ENCODE data around the gene ADIPOR2.

The ADIPOR2 gene

GRCh38 chr12:1680804-1681492 is 9.9 kb upstream of the ADIPOR2 start:
- no peak for TF ChIP-seq GATA2 (IDR thresholded peaks at IDR 0.05; ENCODE audit: low read depth, low read length)
- TF ChIP-seq GATA3 (IDR thresholded peaks at IDR 0.05; ENCODE audit: low read depth, low read length), result no peak

GRCh38 chr12:1681493-1681807 is 9.4 kb upstream of the ADIPOR2 start:
- TF ChIP-seq GATA2 (IDR thresholded peaks at IDR 0.05; ENCODE audit: low read depth, low read length) (no peak), GATA3 (IDR thresholded peaks at IDR 0.05; ENCODE audit: low read depth, low read length) (no peak)

- TF ChIP-seq GATA3 (IDR thresholded peaks at IDR 0.05; ENCODE audit: low read depth, low read length) (no peak), GATA2 (IDR thresholded peaks at IDR 0.05; ENCODE audit: low read depth, low read length) (no peak)
These were observed 2.7 kb upstream of the ADIPOR2 start for GRCh38 chr12:1688086-1688710.

GRCh38 chr12:1691123-1692007 is 495 bp downstream of the ADIPOR2 start:
- TF ChIP-seq GATA3 (IDR thresholded peaks at IDR 0.05; ENCODE audit: low read depth, low read length), result no peak
- TF ChIP-seq GATA2 (IDR thresholded peaks at IDR 0.05; ENCODE audit: low read depth, low read length), result no peak

GRCh38 chr12:1692226-1692625 is 1.4 kb downstream of the ADIPOR2 start:
- TF ChIP-seq GATA2 (IDR thresholded peaks at IDR 0.05; ENCODE audit: low read depth, low read length), result no peak
- TF ChIP-seq GATA3 (IDR thresholded peaks at IDR 0.05; ENCODE audit: low read depth, low read length), result no peak

- TF ChIP-seq GATA3 (IDR thresholded peaks at IDR 0.05; ENCODE audit: low read depth, low read length), result no peak
- no peak for TF ChIP-seq GATA2 (IDR thresholded peaks at IDR 0.05; ENCODE audit: low read depth, low read length)
These were observed 2.2 kb downstream of the ADIPOR2 start for GRCh38 chr12:1692895-1693610.

GRCh38 chr12:1695886-1696670 is 5.2 kb downstream of the ADIPOR2 start:
- TF ChIP-seq GATA2 (IDR thresholded peaks at IDR 0.05; ENCODE audit: low read depth, low read length) (no peak), GATA3 (IDR thresholded peaks at IDR 0.05; ENCODE audit: low read depth, low read length) (no peak)

- TF ChIP-seq GATA3 (IDR thresholded peaks at IDR 0.05; ENCODE audit: low read depth, low read length), result no peak
- no peak for TF ChIP-seq GATA2 (IDR thresholded peaks at IDR 0.05; ENCODE audit: low read depth, low read length)
These were observed 5.9 kb downstream of the ADIPOR2 start for GRCh38 chr12:1696800-1697199.

GRCh38 chr12:1697271-1697670 is 6.4 kb downstream of the ADIPOR2 start:
- TF ChIP-seq GATA3 (IDR thresholded peaks at IDR 0.05; ENCODE audit: low read depth, low read length) (no peak), GATA2 (IDR thresholded peaks at IDR 0.05; ENCODE audit: low read depth, low read length) (no peak)

- TF ChIP-seq GATA2 (IDR thresholded peaks at IDR 0.05; ENCODE audit: low read depth, low read length) (no peak), GATA3 (IDR thresholded peaks at IDR 0.05; ENCODE audit: low read depth, low read length) (no peak)
These were observed 7.8 kb downstream of the ADIPOR2 start for GRCh38 chr12:1698720-1699119.

- TF ChIP-seq GATA2 (IDR thresholded peaks at IDR 0.05; ENCODE audit: low read depth, low read length), result no peak
- TF ChIP-seq GATA3 (IDR thresholded peaks at IDR 0.05; ENCODE audit: low read depth, low read length), result no peak
These were observed 11.8 kb downstream of the ADIPOR2 start for GRCh38 chr12:1702713-1703112.

- TF ChIP-seq GATA2 (IDR thresholded peaks at IDR 0.05; ENCODE audit: low read depth, low read length) (no peak), GATA3 (IDR thresholded peaks at IDR 0.05; ENCODE audit: low read depth, low read length) (no peak)
These were observed 13.2 kb downstream of the ADIPOR2 start for GRCh38 chr12:1703771-1704722.
